HEK293T (cell line): ENCODE results near the gene MRM2.

Experiments
- BHLHE40 ChIP-seq: fragments of 450-650 bp; IDR thresholded peaks from 2 replicates; pipeline ENCODE4 v1.6.1; 2016; ENCODE audit warnings: mild to moderate bottlenecking, moderate library complexity, borderline replicate concordance
- ELF4 ChIP-seq: fragments of 450-650 bp; IDR thresholded peaks from 2 replicates; pipeline ENCODE4 v1.6.1; 2017; ENCODE audit warnings: antibody characterized with exemption
- FOXM1 ChIP-seq: fragments of 450-650 bp; IDR thresholded peaks from 2 replicates; pipeline ENCODE4 v1.6.1; 2017; ENCODE audit warnings: mild to moderate bottlenecking, borderline replicate concordance
- L3MBTL2 ChIP-seq: fragments of 450-650 bp; conservative IDR thresholded peaks from 2 replicates; pipeline ENCODE4 v1.6.1; 2016; ENCODE audit warnings: mild to moderate bottlenecking
- PKNOX1 ChIP-seq: fragments of 450-650 bp; IDR thresholded peaks from 2 replicates; pipeline ENCODE4 v1.6.1; 2016
- SP1 ChIP-seq: fragments of 450-650 bp; IDR thresholded peaks from 2 replicates; pipeline ENCODE4 v1.6.1; 2017
- SUZ12 ChIP-seq: fragments of 450-650 bp; IDR thresholded peaks from 2 replicates; pipeline ENCODE4 v1.6.1; 2016; ENCODE audit warnings: mild to moderate bottlenecking
- TARDBP ChIP-seq: fragments of 450-650 bp; IDR thresholded peaks from 2 replicates; pipeline ENCODE4 v1.6.1; 2016

- TF ChIP-seq PKNOX1 = no peak
- no peak for TF ChIP-seq FOXM1
- TF ChIP-seq BHLHE40 = no peak
- no peak for TF ChIP-seq L3MBTL2
- no peak for TF ChIP-seq SUZ12
- no peak for TF ChIP-seq SP1
- TF ChIP-seq ELF4 = no peak
- TF ChIP-seq TARDBP = no peak
Measured at GRCh38 chr7:2251381-2251780, 9.4 kb upstream of the MRM2 start.
